ENCODE results near the gene VPS13A.

VPS13A gene

DNA sequence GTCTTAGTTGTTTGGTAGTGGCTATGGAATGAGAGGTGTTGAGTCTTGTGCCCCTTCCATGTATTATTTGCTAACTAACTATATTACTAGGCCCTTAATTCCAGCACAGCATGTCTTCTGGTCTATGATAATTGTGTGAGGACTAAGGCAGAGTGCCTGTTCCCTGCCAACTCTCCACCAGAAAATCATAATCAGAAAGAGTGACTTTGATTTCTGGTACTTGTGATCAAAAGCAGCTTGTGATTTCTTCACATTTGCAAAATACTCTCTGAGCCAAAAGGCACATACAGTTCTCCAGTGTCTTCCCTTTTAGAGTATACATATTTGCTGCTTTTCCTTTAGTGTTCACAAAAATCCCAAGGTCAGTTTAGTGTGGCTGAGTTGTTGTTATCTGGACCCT is 240.9 kb downstream of the VPS13A start:
- TF ChIP-seq, protein P1, sequence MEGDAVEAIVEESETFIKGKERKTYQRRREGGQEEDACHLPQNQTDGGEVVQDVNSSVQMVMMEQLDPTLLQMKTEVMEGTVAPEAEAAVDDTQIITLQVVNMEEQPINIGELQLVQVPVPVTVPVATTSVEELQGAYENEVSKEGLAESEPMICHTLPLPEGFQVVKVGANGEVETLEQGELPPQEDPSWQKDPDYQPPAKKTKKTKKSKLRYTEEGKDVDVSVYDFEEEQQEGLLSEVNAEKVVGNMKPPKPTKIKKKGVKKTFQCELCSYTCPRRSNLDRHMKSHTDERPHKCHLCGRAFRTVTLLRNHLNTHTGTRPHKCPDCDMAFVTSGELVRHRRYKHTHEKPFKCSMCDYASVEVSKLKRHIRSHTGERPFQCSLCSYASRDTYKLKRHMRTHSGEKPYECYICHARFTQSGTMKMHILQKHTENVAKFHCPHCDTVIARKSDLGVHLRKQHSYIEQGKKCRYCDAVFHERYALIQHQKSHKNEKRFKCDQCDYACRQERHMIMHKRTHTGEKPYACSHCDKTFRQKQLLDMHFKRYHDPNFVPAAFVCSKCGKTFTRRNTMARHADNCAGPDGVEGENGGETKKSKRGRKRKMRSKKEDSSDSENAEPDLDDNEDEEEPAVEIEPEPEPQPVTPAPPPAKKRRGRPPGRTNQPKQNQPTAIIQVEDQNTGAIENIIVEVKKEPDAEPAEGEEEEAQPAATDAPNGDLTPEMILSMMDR (IDR thresholded peaks at IDR 0.05; ENCODE audit: borderline replicate concordance, insufficient read depth, low read depth, low read length) = no peak
- H3K4me3 ChIP-seq (ENCODE audit: low read depth, low read length) = no peak overlapping the region

DNA sequence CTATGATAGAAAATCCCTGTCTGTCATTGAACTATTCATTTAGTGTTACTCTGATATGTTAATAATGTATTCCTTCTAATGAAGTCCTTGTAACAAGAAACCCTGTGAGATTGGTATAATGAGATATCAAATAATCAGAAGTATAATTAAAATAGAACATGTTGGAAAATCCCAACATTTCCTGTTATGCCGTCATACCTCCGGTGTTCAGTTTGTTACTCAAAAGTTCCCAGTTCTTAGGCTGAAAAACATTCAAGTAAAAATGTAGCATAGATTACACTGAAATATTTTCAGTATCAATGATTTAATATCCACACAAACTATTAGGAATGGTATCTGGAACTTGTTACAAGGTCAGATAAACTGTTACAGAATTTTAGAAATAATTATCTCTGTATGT is 243.3 kb downstream of the VPS13A start:
- no peak overlapping the region for H3K4me3 ChIP-seq (ENCODE audit: low read depth, low read length)
- TF ChIP-seq, protein P1 (IDR thresholded peaks at IDR 0.05; ENCODE audit: borderline replicate concordance, insufficient read depth, low read depth, low read length) = no peak

DNA sequence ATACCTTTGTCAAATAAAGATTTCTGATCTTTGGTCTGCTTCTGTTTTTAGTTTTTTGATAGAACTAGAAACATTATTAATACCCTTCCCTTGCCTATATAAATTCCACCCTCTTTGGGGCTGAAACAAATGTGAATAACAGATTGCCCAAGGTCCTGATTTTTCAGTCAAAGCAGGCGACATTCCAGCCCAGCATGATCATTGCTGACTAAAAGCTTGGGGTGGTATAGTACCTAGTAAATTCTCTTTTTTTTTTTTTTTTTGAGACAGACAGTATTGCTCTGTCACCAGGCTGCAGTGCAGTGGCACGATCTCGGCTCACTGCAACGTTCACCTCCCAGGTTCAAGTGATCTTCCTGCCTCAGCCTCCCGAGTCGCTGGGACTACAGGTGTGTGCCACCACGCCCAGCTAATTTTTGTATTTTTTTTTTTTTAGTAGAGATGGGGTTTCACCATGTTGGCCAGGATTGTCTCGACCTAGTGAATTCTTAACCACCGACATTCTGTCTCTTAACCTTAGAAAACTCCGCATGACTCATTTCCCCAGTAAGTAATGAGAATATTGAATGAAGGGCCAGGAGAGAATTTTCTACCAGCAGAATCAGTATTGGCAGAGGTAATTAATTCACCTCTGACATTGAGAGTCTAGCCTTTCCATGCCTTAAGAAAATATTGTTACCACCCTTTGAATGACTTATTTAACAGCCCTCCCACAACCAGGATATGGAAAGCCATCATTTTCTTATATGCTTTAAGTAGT is 244.4 kb downstream of the VPS13A start:
- H3K4me3 ChIP-seq (ENCODE audit: low read depth, low read length) = no peak overlapping the region
- TF ChIP-seq, protein P1 (IDR thresholded peaks at IDR 0.05; ENCODE audit: borderline replicate concordance, insufficient read depth, low read depth, low read length) = no peak

DNA sequence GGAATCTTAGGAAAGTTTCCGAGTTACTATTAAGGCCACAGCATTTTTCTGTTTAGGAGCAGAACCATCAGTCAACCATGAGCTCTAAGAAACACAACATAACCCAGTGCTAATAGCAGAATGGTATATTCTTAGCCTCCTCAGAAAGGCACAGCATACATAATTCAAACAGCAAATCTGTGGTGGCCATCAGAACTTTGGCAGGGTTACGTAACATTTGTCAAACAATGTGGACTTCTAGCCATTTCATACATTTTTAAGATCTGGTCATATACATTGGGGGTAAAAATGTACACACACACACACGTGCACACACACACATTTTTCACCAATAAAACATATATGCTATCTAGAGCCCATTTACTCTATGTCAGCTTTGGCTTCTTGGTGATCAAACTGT is 245.6 kb downstream of the VPS13A start:
- no peak overlapping the region for H3K4me3 ChIP-seq (ENCODE audit: low read depth, low read length)
- TF ChIP-seq, protein P1 (IDR thresholded peaks at IDR 0.05; ENCODE audit: borderline replicate concordance, insufficient read depth, low read depth, low read length) = no peak

DNA sequence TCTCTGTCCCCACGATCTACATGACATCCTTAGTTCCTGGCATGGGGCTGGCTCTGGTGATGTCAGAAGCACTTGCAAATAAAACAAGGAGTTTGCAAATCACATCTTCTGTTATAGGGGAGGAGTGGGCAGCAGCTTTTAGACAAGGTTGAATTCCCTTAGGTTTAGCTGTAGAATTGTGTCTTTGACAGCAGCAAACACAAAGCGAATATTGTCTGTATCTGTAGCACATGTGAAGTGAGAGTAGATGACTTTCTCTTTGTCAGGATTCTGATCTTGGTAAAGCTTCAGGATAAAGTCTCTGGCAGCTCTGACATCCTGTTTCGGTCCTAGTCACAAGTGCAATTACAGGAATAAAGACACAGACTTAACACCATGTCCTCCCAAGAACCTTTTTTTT is 246.5 kb downstream of the VPS13A start:
- no peak overlapping the region for H3K4me3 ChIP-seq (ENCODE audit: low read depth, low read length)
- TF ChIP-seq, protein P1 (IDR thresholded peaks at IDR 0.05; ENCODE audit: borderline replicate concordance, insufficient read depth, low read depth, low read length) = no peak

DNA sequence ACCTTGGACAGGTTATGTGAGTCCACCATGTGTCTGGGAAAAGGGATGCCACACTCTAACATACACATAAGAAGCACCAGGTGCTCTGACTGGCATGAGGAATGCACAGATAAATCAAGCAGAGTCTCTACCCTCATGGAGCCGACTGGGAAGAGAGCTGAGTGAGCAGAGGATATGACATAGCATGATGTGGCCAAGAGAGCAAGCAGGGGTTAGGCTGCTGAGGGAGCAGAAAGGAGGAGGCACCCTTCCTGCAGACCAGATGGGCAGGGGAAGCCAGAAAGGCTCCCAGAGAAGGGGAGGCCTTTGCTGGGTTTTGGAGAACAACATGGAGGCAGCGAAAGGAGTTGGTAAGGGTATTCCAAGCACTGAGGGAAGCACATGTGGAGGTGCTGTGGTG is 247.7 kb downstream of the VPS13A start:
- H3K4me3 ChIP-seq (ENCODE audit: low read depth, low read length) = no peak overlapping the region
- TF ChIP-seq, protein P1 (IDR thresholded peaks at IDR 0.05; ENCODE audit: borderline replicate concordance, insufficient read depth, low read depth, low read length) = no peak

DNA sequence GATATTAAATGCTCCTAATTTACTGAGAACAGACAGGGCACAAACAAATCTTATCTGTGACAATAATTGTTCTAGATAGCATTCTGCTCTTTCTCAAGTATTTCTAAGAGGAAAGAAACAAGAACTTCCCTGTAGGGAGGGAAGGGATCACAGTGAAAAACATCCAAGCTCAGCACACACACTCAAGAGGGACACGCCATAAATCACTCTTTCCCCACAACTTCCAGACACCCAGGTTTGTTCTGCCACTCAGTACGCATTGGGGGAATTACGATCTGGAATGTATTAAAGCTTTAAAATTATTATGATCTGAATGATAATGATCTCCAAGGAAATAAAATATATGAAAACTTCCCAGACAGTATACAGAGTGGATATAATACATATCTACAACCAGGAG is 249.4 kb downstream of the VPS13A start:
- TF ChIP-seq, protein P1 (IDR thresholded peaks at IDR 0.05; ENCODE audit: borderline replicate concordance, insufficient read depth, low read depth, low read length) = no peak
- no peak overlapping the region for H3K4me3 ChIP-seq (ENCODE audit: low read depth, low read length)
